Gastrocnemius medialis (tissue), 4 donors: ENCODE measurements around the gene FIP1L1.

Source experiments
- POLR2A ChIP-seq, 2 donors: fragments of 450-650 bp; IDR thresholded peaks; one replicate each; pipeline ENCODE4 v1.6.1; 2017; ENCODE audit warnings: antibody characterized with exemption in 2 of 2, mild to moderate bottlenecking in 2 of 2, moderate library complexity in 2 of 2
- TF ChIP-seq, protein P1 (sequence below), 5 experiments: fragments of 450-650 bp in 3 of 5; fragments of 200-600 bp in 2 of 5; sonication (generic) in 2 of 5; IDR thresholded peaks in 4 of 5; conservative IDR thresholded peaks in 1 of 5; 1 replicate in 4 of 5; 2 replicates in 1 of 5; pipeline ENCODE4 v1.5.1; 2016 to 2019; ENCODE audit warnings: antibody characterized with exemption in 5 of 5, mild to moderate bottlenecking in 3 of 5, moderate library complexity in 3 of 5

DNA sequence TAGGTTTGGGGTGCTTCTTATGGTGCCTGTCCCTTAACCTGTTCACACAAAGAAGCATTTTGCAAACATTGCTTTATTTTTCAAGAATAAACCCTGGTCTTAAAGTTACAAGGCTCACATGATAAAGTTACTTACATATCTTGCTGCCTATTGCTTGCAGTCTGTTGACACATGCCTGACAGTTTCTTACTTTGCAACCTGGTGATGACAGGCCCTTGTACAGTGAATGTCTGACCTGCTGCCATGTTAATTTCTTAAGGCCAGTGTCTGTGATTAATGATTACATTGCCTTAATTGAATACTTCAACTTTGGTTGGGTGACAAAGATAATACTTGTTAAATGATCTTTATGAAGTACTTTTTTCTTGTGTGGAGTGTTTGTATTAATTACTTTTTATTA, 49.9 kb downstream of the FIP1L1 start:
- TF ChIP-seq, protein P1, sequence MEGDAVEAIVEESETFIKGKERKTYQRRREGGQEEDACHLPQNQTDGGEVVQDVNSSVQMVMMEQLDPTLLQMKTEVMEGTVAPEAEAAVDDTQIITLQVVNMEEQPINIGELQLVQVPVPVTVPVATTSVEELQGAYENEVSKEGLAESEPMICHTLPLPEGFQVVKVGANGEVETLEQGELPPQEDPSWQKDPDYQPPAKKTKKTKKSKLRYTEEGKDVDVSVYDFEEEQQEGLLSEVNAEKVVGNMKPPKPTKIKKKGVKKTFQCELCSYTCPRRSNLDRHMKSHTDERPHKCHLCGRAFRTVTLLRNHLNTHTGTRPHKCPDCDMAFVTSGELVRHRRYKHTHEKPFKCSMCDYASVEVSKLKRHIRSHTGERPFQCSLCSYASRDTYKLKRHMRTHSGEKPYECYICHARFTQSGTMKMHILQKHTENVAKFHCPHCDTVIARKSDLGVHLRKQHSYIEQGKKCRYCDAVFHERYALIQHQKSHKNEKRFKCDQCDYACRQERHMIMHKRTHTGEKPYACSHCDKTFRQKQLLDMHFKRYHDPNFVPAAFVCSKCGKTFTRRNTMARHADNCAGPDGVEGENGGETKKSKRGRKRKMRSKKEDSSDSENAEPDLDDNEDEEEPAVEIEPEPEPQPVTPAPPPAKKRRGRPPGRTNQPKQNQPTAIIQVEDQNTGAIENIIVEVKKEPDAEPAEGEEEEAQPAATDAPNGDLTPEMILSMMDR (IDR thresholded peaks at IDR 0.05 in 4 of 5, conservative IDR thresholded peaks at IDR 0.05 in 1 of 5), result no peak
- TF ChIP-seq POLR2A (IDR thresholded peaks at IDR 0.05), result no peak
